Measurements from ENCODE around the gene LYRM9. TPM values are rescaled to one million over a fixed set of nuclear protein-coding genes. Genes with fewer than 3 reads are reported as not detected.

The LYRM9 gene
- total RNA-seq, 2 donors from 2014 or later: 11.7 to 14.5 TPM

DNA sequence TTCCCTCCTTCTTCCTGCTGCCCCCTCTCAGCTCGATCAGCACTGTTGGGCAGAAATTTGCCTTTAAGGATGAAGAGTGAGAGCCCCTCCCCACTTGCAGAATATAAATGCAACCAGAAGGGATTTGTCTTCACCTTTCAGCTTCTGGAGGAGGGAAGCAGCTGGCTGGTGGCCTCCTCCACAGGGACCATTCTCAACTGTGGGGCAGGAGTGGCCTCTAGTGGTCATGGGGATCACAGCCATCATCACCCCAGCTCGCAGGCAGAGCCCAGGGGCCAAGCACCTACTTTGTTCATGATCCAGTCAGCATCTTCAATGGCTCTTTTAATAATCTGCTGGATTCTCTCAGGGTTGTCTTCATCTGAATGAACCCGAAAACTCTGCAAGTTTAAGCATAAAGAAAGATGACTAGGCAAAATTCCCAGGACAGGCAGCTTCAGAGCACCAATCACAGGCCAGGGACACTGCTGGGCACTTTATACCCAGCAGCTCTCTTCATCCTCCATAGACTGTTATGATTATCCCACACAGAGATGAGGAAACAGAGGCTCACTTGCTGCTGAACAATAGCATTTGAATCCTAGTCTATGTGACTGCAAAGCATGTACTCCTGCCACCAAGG lies 13.1 kb downstream of the LYRM9 start:
- 21 to 25% methylated on average over 3 of the region's 3 CpGs for WGBS, 2 donors
- ATAC-seq: peak; percentile 94
- no peak overlapping the region for H3K27ac ChIP-seq
- no peak overlapping the region for H3K4me3 ChIP-seq
- H3K36me3 ChIP-seq (replicated peaks in 1 of 2; ENCODE audit: insufficient read depth in 1 of 2, low read depth in 2 of 2): no peaks in the 10 kb centered on the region
- intact Hi-C loops (cut with DNase I): loop anchor here (2.0 to 5.0 kb wide), 2 partner anchors 79 to 118 kb away; partner anchors contain the start of gene NOS2
- TF ChIP-seq, protein P1, sequence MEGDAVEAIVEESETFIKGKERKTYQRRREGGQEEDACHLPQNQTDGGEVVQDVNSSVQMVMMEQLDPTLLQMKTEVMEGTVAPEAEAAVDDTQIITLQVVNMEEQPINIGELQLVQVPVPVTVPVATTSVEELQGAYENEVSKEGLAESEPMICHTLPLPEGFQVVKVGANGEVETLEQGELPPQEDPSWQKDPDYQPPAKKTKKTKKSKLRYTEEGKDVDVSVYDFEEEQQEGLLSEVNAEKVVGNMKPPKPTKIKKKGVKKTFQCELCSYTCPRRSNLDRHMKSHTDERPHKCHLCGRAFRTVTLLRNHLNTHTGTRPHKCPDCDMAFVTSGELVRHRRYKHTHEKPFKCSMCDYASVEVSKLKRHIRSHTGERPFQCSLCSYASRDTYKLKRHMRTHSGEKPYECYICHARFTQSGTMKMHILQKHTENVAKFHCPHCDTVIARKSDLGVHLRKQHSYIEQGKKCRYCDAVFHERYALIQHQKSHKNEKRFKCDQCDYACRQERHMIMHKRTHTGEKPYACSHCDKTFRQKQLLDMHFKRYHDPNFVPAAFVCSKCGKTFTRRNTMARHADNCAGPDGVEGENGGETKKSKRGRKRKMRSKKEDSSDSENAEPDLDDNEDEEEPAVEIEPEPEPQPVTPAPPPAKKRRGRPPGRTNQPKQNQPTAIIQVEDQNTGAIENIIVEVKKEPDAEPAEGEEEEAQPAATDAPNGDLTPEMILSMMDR (IDR thresholded peaks at IDR 0.05): peak; percentile 71 to 93 (median 85)
- no peak for TF ChIP-seq POLR2A (IDR thresholded peaks at IDR 0.05)
- H3K27me3 ChIP-seq: no peaks in the 10 kb centered on the region
- peak; percentile 78 to 83 (median 80) for DNase-seq
- no peaks in the 10 kb centered on the region for H3K4me1 ChIP-seq
- no peaks in the 10 kb centered on the region for H3K9me3 ChIP-seq

DNA sequence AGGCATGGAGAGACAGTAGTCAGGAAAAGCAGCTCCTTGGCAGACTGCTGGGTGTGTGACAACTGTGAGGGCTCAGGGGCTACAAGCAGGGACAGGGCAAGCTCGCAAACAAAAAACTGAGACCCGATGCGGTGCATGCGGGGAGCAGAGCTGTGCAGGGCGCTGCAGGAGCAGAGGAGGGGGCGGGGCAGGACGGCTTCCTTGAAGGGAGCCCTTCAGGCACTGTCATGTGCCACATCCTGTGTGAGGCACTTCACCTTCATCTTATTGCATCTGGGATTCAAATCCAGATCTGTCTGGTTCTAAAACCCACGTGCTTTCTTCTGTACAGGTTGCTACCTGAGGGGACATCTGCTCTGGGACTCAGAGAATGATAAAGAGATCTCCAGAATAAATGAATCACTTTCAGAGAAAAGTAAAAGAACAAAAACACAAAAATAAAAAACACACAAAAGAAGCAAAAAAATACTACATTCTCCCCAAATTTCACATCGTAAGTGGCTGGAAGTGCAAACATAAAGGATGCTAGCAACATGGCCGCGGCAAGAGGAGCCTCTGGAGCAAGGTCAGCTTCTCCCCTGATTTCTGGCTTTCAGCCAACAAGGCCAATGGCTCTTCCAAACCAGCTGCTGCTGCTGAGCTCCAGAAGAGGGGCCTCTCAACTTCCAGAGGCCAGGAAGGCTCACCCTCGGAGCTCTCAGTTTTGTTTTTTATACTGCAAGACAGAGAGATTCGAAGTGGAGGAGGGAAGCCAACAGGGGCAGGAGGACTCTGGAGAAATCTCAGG lies 14.2 kb downstream of the LYRM9 start:
- Histone ChIP-seq H3K36me3 (replicated peaks in 1 of 2; ENCODE audit: insufficient read depth in 1 of 2, low read depth in 2 of 2) (no peaks in the 10 kb centered on the region), H3K4me1 (no peaks in the 10 kb centered on the region), H3K27ac (no peak overlapping the region), H3K9me3 (no peaks in the 10 kb centered on the region), H3K27me3 (no peaks in the 10 kb centered on the region), H3K4me3 (no peak overlapping the region)
- intact Hi-C loops (cut with DNase I): loop anchor here (2.0 to 5.0 kb wide), 2 partner anchors 78 to 117 kb away; partner anchors contain the start of gene NOS2
- no peak for TF ChIP-seq POLR2A (IDR thresholded peaks at IDR 0.05)
- TF ChIP-seq, protein P1 (IDR thresholded peaks at IDR 0.05): no peak
- WGBS, 2 donors: 81 to 88% methylated on average over 13 of the region's 13 CpGs
- ATAC-seq (no peak), DNase-seq (no peak)

- TF ChIP-seq, protein P1 (IDR thresholded peaks at IDR 0.05): no peak
- TF ChIP-seq POLR2A (IDR thresholded peaks at IDR 0.05): no peak
- Histone ChIP-seq H3K36me3 (replicated peaks in 1 of 2; ENCODE audit: insufficient read depth in 1 of 2, low read depth in 2 of 2) (no peaks in the 10 kb centered on the region), H3K27me3 (no peaks in the 10 kb centered on the region), H3K9me3 (no peaks in the 10 kb centered on the region), H3K4me1 (no peaks in the 10 kb centered on the region), H3K27ac (no peak overlapping the region), H3K4me3 (no peak overlapping the region)
- ATAC-seq: no peak
- 95 to 96% methylated on average over 2 of the region's 2 CpGs for WGBS, 2 donors
- intact Hi-C loops (cut with DNase I): no loop called here
- no peak for DNase-seq
Measured at GRCh38 chr17:27873746-27874145, 19.4 kb downstream of the LYRM9 start.

DNA sequence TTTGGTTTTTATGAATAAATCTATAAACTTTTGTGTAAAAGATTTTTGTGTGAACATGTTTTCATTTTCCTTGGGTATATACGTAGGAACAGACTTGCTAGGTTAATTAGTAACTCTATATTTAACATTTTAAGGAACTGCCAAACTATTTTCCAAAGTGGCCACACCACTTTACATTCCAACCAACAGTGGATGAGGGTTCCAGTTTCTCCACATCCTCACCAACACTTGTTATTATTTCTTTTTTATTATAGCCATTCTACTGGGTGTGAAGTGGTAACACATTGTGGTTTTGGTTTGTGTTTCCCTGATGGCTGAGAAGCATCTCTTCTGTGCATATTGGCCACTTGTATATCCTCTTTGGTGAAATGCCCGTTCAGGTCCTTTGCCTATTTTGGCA lies 20.0 kb downstream of the LYRM9 start:
- intact Hi-C loops (cut with DNase I): no loop called here
- DNase-seq (no peak), ATAC-seq (no peak)
- H3K36me3 ChIP-seq (replicated peaks in 1 of 2; ENCODE audit: insufficient read depth in 1 of 2, low read depth in 2 of 2): no peaks in the 10 kb centered on the region
- no peak overlapping the region for H3K4me3 ChIP-seq
- WGBS, 2 donors: 75 to 88% methylated on average over 2 of the region's 2 CpGs
- H3K4me1 ChIP-seq: no peaks in the 10 kb centered on the region
- H3K9me3 ChIP-seq: no peaks in the 10 kb centered on the region
- TF ChIP-seq POLR2A (IDR thresholded peaks at IDR 0.05): no peak
- TF ChIP-seq, protein P1 (IDR thresholded peaks at IDR 0.05): no peak
- no peak overlapping the region for H3K27ac ChIP-seq
- H3K27me3 ChIP-seq: no peaks in the 10 kb centered on the region
